A549 (cell line): ENCODE results near the gene ARHGEF26. TPM values are rescaled to one million over a fixed set of nuclear protein-coding genes. Genes with fewer than 3 reads are reported as not detected.

Source experiments
- ATAC-seq, 2 experiments: fragments of 200-7000 bp in 1 of 2; fragments of >200 bp in 1 of 2; cut with Nextera tagmentation in 1 of 2; cut with Tn5 transposase in 1 of 2; 3 replicates each; pipeline versions ENCODE4 v1.8.0 to v1.9.1; 2018 to 2020; ENCODE audit warnings: mild to moderate bottlenecking in 1 of 2, moderate library complexity in 1 of 2
- CTCF ChIA-PET: fragments of 300-600 bp; sonication (Branson Sonifier 250); formaldehyde crosslinking; extraction: SDS; loops from one replicate; lab custom pipeline; 2021; ENCODE audit warnings: antibody characterized with exemption, inconsistent platforms; lab: Yijun Ruan, JAX
- POLR2A ChIA-PET: fragments of 350-600 bp; formaldehyde crosslinking; extraction: SDS; loops from one replicate; lab custom pipeline; 2021; ENCODE audit warnings: antibody characterized with exemption, inconsistent platforms; lab: Yijun Ruan, JAX
- DNase-seq, 2 experiments: peaks; one replicate each; pipeline versions ENCODE4 v3.0.0 to v3.0.0-alpha.2; 2011 to 2016; ENCODE audit warnings: low read depth in 1 of 2, low spot score in 1 of 2
- FAIRE-seq: peaks from 2 replicates; lab custom pipeline; 2011; peaks lifted over from hg19 to GRCh38; lab: Jason Lieb, UNC
- H3K27ac ChIP-seq, 2 experiments: fragments of >200 bp; sonication (Bioruptor Twin); formaldehyde crosslinking; 3 replicates each; pipeline ENCODE4 v1.5.1; 2016 to 2017
- H3K4me1 ChIP-seq: fragments of >200 bp; sonication (Bioruptor Twin); formaldehyde crosslinking; 3 replicates; pipeline ENCODE4 v1.6.1; 2016
- H3K4me2 ChIP-seq: fragments of >200 bp; sonication (Bioruptor Twin); formaldehyde crosslinking; 3 replicates; pipeline ENCODE4 v1.6.1; 2016
- H3K4me3 ChIP-seq: fragments of >200 bp; sonication (Bioruptor Twin); formaldehyde crosslinking; 3 replicates; pipeline ENCODE4 v1.5.1; 2016
- H3K9me3 ChIP-seq: fragments of >200 bp; sonication (Bioruptor Twin); formaldehyde crosslinking; 3 replicates; pipeline ENCODE4 v1.6.1; 2016
- ATOH8 ChIP-seq: fragments of 250-450 bp; sonication (Bioruptor Pico); IDR thresholded peaks from 2 replicates; pipeline ENCODE4 v1.5.0; 2020; ENCODE audit warnings: low read depth, mild to moderate bottlenecking, moderate library complexity
- CBX2 ChIP-seq: fragments of 200-600 bp; sonication (generic); IDR thresholded peaks from 2 replicates; pipeline ENCODE4 v1.6.1; 2016; ENCODE audit warnings: low read depth, mild to moderate bottlenecking, borderline replicate concordance
- CBX8 ChIP-seq: fragments of 200-600 bp; sonication (generic); IDR thresholded peaks from 2 replicates; pipeline ENCODE4 v1.6.1; 2016
- CHD2 ChIP-seq: fragments of 150-350 bp; IDR thresholded peaks from 2 replicates; pipeline ENCODE4 v1.6.1; 2014; ENCODE audit warnings: low read length; ENCODE audit not compliant: partially characterized antibody
- EHMT2 ChIP-seq: fragments of 200-600 bp; sonication (generic); IDR thresholded peaks from 2 replicates; pipeline ENCODE4 v1.6.1; 2016; ENCODE audit warnings: antibody characterized with exemption, low read depth, mild to moderate bottlenecking, moderate library complexity
- FOSL2 ChIP-seq, 2 experiments: fragments of 450-650 bp in 1 of 2; fragments of >200 bp in 1 of 2; sonication (Bioruptor Twin) in 1 of 2; formaldehyde crosslinking; IDR thresholded peaks; 2 replicates each; pipeline versions ENCODE4 v1.5.0 to v1.6.1; 2016 to 2020; ENCODE audit warnings: mild to moderate bottlenecking in 1 of 2, moderate library complexity in 1 of 2
- FOXS1 ChIP-seq: fragments of 250-450 bp; sonication (Bioruptor Pico); IDR thresholded peaks from 2 replicates; pipeline ENCODE4 v1.5.0; 2020; ENCODE audit warnings: mild to moderate bottlenecking, moderate library complexity
- HEYL ChIP-seq: fragments of 250-450 bp; sonication (Bioruptor Pico); IDR thresholded peaks from 2 replicates; pipeline ENCODE4 v1.8.0; 2021; ENCODE audit warnings: mild to moderate bottlenecking, moderate library complexity
- HOXA7 ChIP-seq: fragments of 250-450 bp; sonication (Bioruptor Pico); IDR thresholded peaks from 2 replicates; pipeline ENCODE4 v1.5.0; 2020; ENCODE audit warnings: mild to moderate bottlenecking, moderate library complexity
- HOXB13 ChIP-seq: fragments of 250-450 bp; sonication (Bioruptor Pico); IDR thresholded peaks from 2 replicates; pipeline ENCODE4 v1.5.0; 2020; ENCODE audit warnings: low read depth, mild to moderate bottlenecking, moderate library complexity
- HOXB5 ChIP-seq: fragments of 250-450 bp; sonication (Bioruptor Pico); IDR thresholded peaks from 2 replicates; pipeline ENCODE4 v1.5.0; 2020; ENCODE audit warnings: mild to moderate bottlenecking, moderate library complexity
- KDM1A ChIP-seq: fragments of 200-600 bp; sonication (generic); IDR thresholded peaks from 2 replicates; pipeline ENCODE4 v1.6.1; 2016; ENCODE audit warnings: low read depth, mild to moderate bottlenecking
- NPAS2 ChIP-seq: fragments of 250-450 bp; sonication (Bioruptor Pico); IDR thresholded peaks from 2 replicates; pipeline ENCODE4 v1.8.0; 2022; ENCODE audit warnings: mild to moderate bottlenecking, moderate library complexity, borderline replicate concordance
- POLR2A ChIP-seq: IDR thresholded peaks from 2 replicates; pipeline ENCODE4 v1.6.1; 2012; ENCODE audit warnings: mild to moderate bottlenecking, low read length
- RARB ChIP-seq: fragments of 250-450 bp; sonication (Bioruptor Pico); IDR thresholded peaks from 2 replicates; pipeline ENCODE4 v1.8.0; 2021; ENCODE audit warnings: mild to moderate bottlenecking, moderate library complexity
- RCOR1 ChIP-seq: fragments of 150-350 bp; IDR thresholded peaks from 2 replicates; pipeline ENCODE4 v1.6.1; 2014; ENCODE audit warnings: antibody characterized with exemption, low read length, low read depth
- REST ChIP-seq: fragments of 200-600 bp; sonication (generic); IDR thresholded peaks from 2 replicates; pipeline ENCODE4 v1.6.1; 2016; ENCODE audit warnings: antibody characterized with exemption, mild to moderate bottlenecking, moderate library complexity
- TFCP2L1 ChIP-seq: fragments of 250-450 bp; sonication (Bioruptor Pico); IDR thresholded peaks from 2 replicates; pipeline ENCODE4 v1.5.0; 2021; ENCODE audit warnings: mild to moderate bottlenecking
- TP53 ChIP-seq: fragments of 250-450 bp; sonication (Bioruptor Pico); IDR thresholded peaks from 2 replicates; pipeline ENCODE4 v1.5.0; 2021; ENCODE audit warnings: mild to moderate bottlenecking, moderate library complexity
- USF2 ChIP-seq: fragments of 450-650 bp; IDR thresholded peaks from 2 replicates; pipeline ENCODE4 v1.6.1; 2014; ENCODE audit warnings: antibody characterized with exemption
- ZC3H11A ChIP-seq: fragments of 450-650 bp; IDR thresholded peaks from 2 replicates; pipeline ENCODE4 v1.6.1; 2014; ENCODE audit warnings: antibody characterized with exemption, mild to moderate bottlenecking
- ZNF302 ChIP-seq: fragments of 250-450 bp; sonication (Bioruptor Pico); IDR thresholded peaks from 2 replicates; pipeline ENCODE4 v1.9.0; 2021; ENCODE audit warnings: inconsistent platforms, mild to moderate bottlenecking, moderate library complexity
- WGBS: methylation state at CpG from one replicate; pipeline ENCODE4 v1.1.6; 2017; ENCODE audit errors: missing lambda C conversion rate; 5-methylcytosine and 5-hydroxymethylcytosine counted together
- polyA plus RNA-seq, 4 experiments: library from polyadenylated mRNA; depleted of rRNA in 3 of 4; stranded (reverse); fragments of >200 nt; fragmentation: RNase III in 1 of 4; extraction: RNeasy Plus Mini Kit Qiagen cat#74134 plus additional on column Dnase treatment in 1 of 4; gene quantifications; 2 replicates in 3 of 4; 3 replicates in 1 of 4; pipeline ENCODE4 v1.2.3, GENCODE V29; 2011 to 2017

ARHGEF26 gene
- polyA plus RNA-seq, 2 of the 4 experiments (the other 2 are of a cell fraction): 2.9 to 5.8 TPM

- no peak for TF ChIP-seq REST
- no peak for TF ChIP-seq FOXS1 (CRISPR knock-in tag)
- no peak for TF ChIP-seq KDM1A
- TF ChIP-seq CBX2: no peak
- TF ChIP-seq FOSL2 (IDR thresholded peaks at IDR 0.05): no peak
- no peak for TF ChIP-seq FOSL2 (CRISPR knock-in tag; IDR thresholded peaks at IDR 0.05)
- TF ChIP-seq CHD2: no peak
- TF ChIP-seq, all 56 proteins: peak for 0
These were observed 71.9 kb downstream of the ARHGEF26 start (continued) for GRCh38 chr3:154193000-154193615.

GRCh38 chr3:154194877-154195276 lies 73.7 kb downstream of the ARHGEF26 start:
- CTCF ChIA-PET: no interaction called here
- DNase-seq (no peak), ATAC-seq (no peak), FAIRE-seq (no peak)
- WGBS: 83% methylated on average over 3 of the region's 3 CpGs
- Histone ChIP-seq H3K9me3 (no peaks in the 10 kb centered on the region), H3K4me1 (no peaks in the 10 kb centered on the region), H3K4me3 (no peak overlapping the region), H3K27ac (no peak overlapping the region), H3K4me2 (no peak overlapping the region)
- TF ChIP-seq RARB (no peak), HOXA7 (no peak), ZC3H11A (no peak), RCOR1 (no peak), FOXS1 (CRISPR knock-in tag) (no peak), EHMT2 (no peak), TP53 (no peak), POLR2A (no peak), NPAS2 (CRISPR knock-in tag) (no peak), TFCP2L1 (CRISPR knock-in tag) (no peak), HOXB5 (CRISPR knock-in tag) (no peak), KDM1A (no peak), ZNF302 (no peak)
- POLR2A ChIA-PET: no interaction called here

GRCh38 chr3:154195620-154196356 lies 74.6 kb downstream of the ARHGEF26 start:
- Histone ChIP-seq H3K27ac (no peak overlapping the region), H3K4me2 (no peak overlapping the region), H3K4me3 (no peak overlapping the region), H3K9me3 (no peaks in the 10 kb centered on the region), H3K4me1 (no peaks in the 10 kb centered on the region)
- ATAC-seq: no peak
- DNase-seq: no peak
- WGBS: 67% methylated on average over 5 of the region's 6 CpGs
- POLR2A ChIA-PET: no interaction called here
- no peak for TF ChIP-seq ATOH8 (CRISPR knock-in tag)
- no peak for TF ChIP-seq USF2
- no peak for TF ChIP-seq HOXB13 (CRISPR knock-in tag)
- TF ChIP-seq CBX8: no peak
- no peak for TF ChIP-seq NPAS2 (CRISPR knock-in tag)
- TF ChIP-seq HEYL: no peak
- FAIRE-seq: no peak
- CTCF ChIA-PET: no interaction called here
